HepG2 (cell line): ENCODE results near the gene ATP11A. TPM values are rescaled to one million over a fixed set of nuclear protein-coding genes. Genes with fewer than 3 reads are reported as not detected.

Experiments
- FOXP4 ChIP-seq: sonication (generic); formaldehyde crosslinking; IDR thresholded peaks from 2 replicates; pipeline ENCODE4 v1.4.0; 2020; ENCODE audit warnings: missing genetic modification reagents
- HNF4A ChIP-seq: sonication (generic); formaldehyde crosslinking; IDR thresholded peaks from 2 replicates; pipeline ENCODE4 v1.4.0; 2020; ENCODE audit warnings: missing genetic modification reagents
- IRF9 ChIP-seq: sonication (generic); formaldehyde crosslinking; IDR thresholded peaks from 2 replicates; pipeline ENCODE4 v1.8.0; 2022; ENCODE audit warnings: missing genetic modification reagents, mild to moderate bottlenecking, borderline replicate concordance
- NR2F2 ChIP-seq: IDR thresholded peaks from 2 replicates; pipeline ENCODE4 v1.6.1; 2012; ENCODE audit warnings: low read depth, inconsistent platforms, borderline replicate concordance
- PHF20 ChIP-seq: sonication (generic); formaldehyde crosslinking; IDR thresholded peaks from 2 replicates; pipeline ENCODE4 v1.5.0; 2020; ENCODE audit warnings: mild to moderate bottlenecking, missing genetic modification reagents
- SOX13 ChIP-seq, 3 experiments: fragments of 450-650 bp in 1 of 3; sonication (generic) in 1 of 3; formaldehyde crosslinking in 1 of 3; IDR thresholded peaks in 2 of 3; conservative IDR thresholded peaks in 1 of 3; 2 replicates each; pipeline versions ENCODE4 v1.5.0 to v1.6.1; 2016 to 2020; ENCODE audit warnings: antibody characterized with exemption in 1 of 3, mild to moderate bottlenecking in 1 of 3, missing compliant biosample characterization in 1 of 3, missing genetic modification reagents in 1 of 3, moderate library complexity in 1 of 3
- SP4 ChIP-seq: sonication (generic); formaldehyde crosslinking; IDR thresholded peaks from 2 replicates; pipeline ENCODE4 v1.8.1; 2023; ENCODE audit warnings: mild to moderate bottlenecking, missing genetic modification reagents
- TBX3 ChIP-seq: fragments of 450-650 bp; IDR thresholded peaks from 2 replicates; pipeline ENCODE4 v1.6.1; 2017; ENCODE audit warnings: antibody characterized with exemption, mild to moderate bottlenecking, inconsistent platforms, borderline replicate concordance
- ZBTB38 ChIP-seq: sonication (generic); formaldehyde crosslinking; IDR thresholded peaks from 2 replicates; pipeline ENCODE4 v1.5.1; 2020; ENCODE audit warnings: mild to moderate bottlenecking, missing genetic modification reagents
- ZNF101 ChIP-seq: sonication (generic); formaldehyde crosslinking; IDR thresholded peaks from 2 replicates; pipeline ENCODE4 v1.4.0; 2020; ENCODE audit warnings: mild to moderate bottlenecking, low read depth, missing genetic modification reagents, borderline replicate concordance
- ZNF121 ChIP-seq: sonication (generic); formaldehyde crosslinking; IDR thresholded peaks from 2 replicates; pipeline ENCODE4 v1.5.0; 2020; ENCODE audit warnings: mild to moderate bottlenecking, missing genetic modification reagents
- ZNF275 ChIP-seq: sonication (generic); formaldehyde crosslinking; IDR thresholded peaks from 2 replicates; pipeline ENCODE4 v1.8.0; 2022; ENCODE audit warnings: missing genetic modification reagents, mild to moderate bottlenecking, inconsistent platforms, borderline replicate concordance
- ZNF3 ChIP-seq: IDR thresholded peaks from 2 replicates; pipeline ENCODE4 v1.7.0; 2017; ENCODE audit warnings: inconsistent platforms
- ZNF543 ChIP-seq: sonication (generic); formaldehyde crosslinking; IDR thresholded peaks from 2 replicates; pipeline ENCODE4 v1.4.0; 2020; ENCODE audit warnings: mild to moderate bottlenecking, missing genetic modification reagents
- ZNF549 ChIP-seq: sonication (generic); formaldehyde crosslinking; IDR thresholded peaks from 2 replicates; pipeline ENCODE4 v1.5.0; 2020; ENCODE audit warnings: missing genetic modification reagents
- ZNF564 ChIP-seq: sonication (generic); formaldehyde crosslinking; IDR thresholded peaks from 2 replicates; pipeline ENCODE4 v1.8.1; 2023; ENCODE audit warnings: mild to moderate bottlenecking, missing genetic modification reagents
- ZNF646 ChIP-seq: sonication (generic); formaldehyde crosslinking; IDR thresholded peaks from 2 replicates; pipeline ENCODE4 v1.9.0; 2021; ENCODE audit warnings: mild to moderate bottlenecking, missing genetic modification reagents
- ZNF780A ChIP-seq: sonication (generic); formaldehyde crosslinking; IDR thresholded peaks from 2 replicates; pipeline ENCODE4 v1.8.0; 2022; ENCODE audit warnings: mild to moderate bottlenecking, missing genetic modification reagents, moderate library complexity
- polyA plus RNA-seq, 8 experiments: library from polyadenylated mRNA; depleted of rRNA in 3 of 8; stranded (reverse) in 7 of 8; unstranded in 1 of 8; fragments of >200 nt; fragmentation: Illumina TruSeq in 4 of 8; extraction: Trizol in 4 of 8; gene quantifications; 2 replicates each; pipeline versions ENCODE4 v1.2.1 to v1.2.3, GENCODE V29; 2011 to 2016; ENCODE audit warnings: low read depth in 4 of 8, missing spikeins in 1 of 8, mixed read lengths in 1 of 8; ENCODE audit not compliant: insufficient read depth in 1 of 8
- total RNA-seq, 5 experiments: library from RNA; depleted of rRNA; stranded (reverse); fragments of >200 nt; fragmentation: Illumina TruSeq; extraction: Trizol; gene quantifications; 2 replicates each; pipeline ENCODE4 v1.2.3, GENCODE V29; 2016; ENCODE audit warnings: low read depth in 1 of 5

Gene ATP11A
- total and polyA plus RNA-seq, 2 of the 13 experiments (the other 11 are each of a cell fraction or from before 2014, with no cell fraction given) = 18.4 to 20.1 TPM

GRCh38 chr13:112926003-112926402 is 236.2 kb downstream of the ATP11A start (continued):
- TF ChIP-seq ZNF646 (CRISPR knock-in tag) (0 out of 2 replicates have a peak, but pooled peaks have one; percentile 27), IRF9 (no peak), PHF20 (CRISPR knock-in tag) (no peak), ZNF121 (CRISPR knock-in tag) (no peak), NR2F2 (no peak), FOXP4 (CRISPR knock-in tag) (0 out of 2 replicates have a peak, but pooled peaks have one; percentile 10), ZNF101 (CRISPR knock-in tag) (no peak), ZNF3 (CRISPR knock-in tag) (no peak), ZNF275 (CRISPR knock-in tag) (no peak), ZNF543 (CRISPR knock-in tag) (no peak), ZNF549 (CRISPR knock-in tag) (no peak), ZNF564 (CRISPR knock-in tag) (no peak), ZBTB38 (CRISPR knock-in tag) (peak; percentile 98), HNF4A (CRISPR knock-in tag) (peak; percentile 51), SOX13 (IDR thresholded peaks at IDR 0.05) (no peak), SOX13 (CRISPR knock-in tag; conservative IDR thresholded peaks at IDR 0.05 in 1 of 2, IDR thresholded peaks at IDR 0.05 in 1 of 2) (no peak), TBX3 (peak; percentile 30; the same call in 1 of the 2 replicates), SP4 (no peak), ZNF780A (CRISPR knock-in tag) (no peak)
